K562 (cell line): ENCODE data around the gene DAP. TPM values are rescaled to one million over a fixed set of nuclear protein-coding genes. Genes with fewer than 3 reads are reported as not detected.

Experiments used
- ATAC-seq: fragments of 200-7000 bp; cut with Tn5 transposase; 3 replicates; pipeline ENCODE4 v1.9.1; 2020; ENCODE audit warnings: moderate library complexity
- BruUV-seq: library from RNA; stranded (reverse); fragments of 400-500 nt; replicated peaks from 2 replicates; lab custom pipeline; 2021; lab: Mats Ljungman, UMichigan
- CTCF ChIA-PET: fragments of 300-600 bp; formaldehyde crosslinking; extraction: SDS; loops from one replicate; lab custom pipeline; 2021; ENCODE audit warnings: low intra/inter-chr PET ratio; lab: Yijun Ruan, JAX
- POLR2A ChIA-PET: fragments of 300-600, 350-650 bp; sonication (Branson Sonifier 250); formaldehyde crosslinking; extraction: SDS; loops from one replicate; lab custom pipeline; 2021; ENCODE audit warnings: antibody characterized with exemption, inconsistent platforms; lab: Yijun Ruan, JAX
- DNase-seq, 4 experiments: peaks; one replicate each; pipeline versions ENCODE4 v3.0.0 to v3.0.0-alpha.2; 2011 to 2018; ENCODE audit warnings: low spot score in 3 of 4, mixed read lengths in 3 of 4; ENCODE audit errors: extremely low read depth in 1 of 4
- FAIRE-seq: peaks from 2 replicates; lab custom pipeline; 2011; peaks lifted over from hg19 to GRCh38; lab: Jason Lieb, UNC
- H2AFZ ChIP-seq: 2 replicates; pipeline ENCODE4 v1.6.0; 2011; ENCODE audit warnings: low read depth, low read length, control low read depth, inconsistent platforms
- H3K27ac ChIP-seq: fragments of 200-600 bp; 3 replicates; pipeline ENCODE4 v1.8.0; 2011; ENCODE audit warnings: low read depth, mild to moderate bottlenecking, control low read depth, inconsistent platforms, low read length, moderate library complexity, mixed read lengths; ENCODE audit errors: extremely low read depth
- H3K27me3 ChIP-seq, 2 experiments: fragments of 300-600 bp in 1 of 2; 2 replicates in 1 of 2; 3 replicates in 1 of 2; pipeline versions ENCODE4 v1.6.0 to v1.8.0; 2011; ENCODE audit warnings: inconsistent platforms in 2 of 2, low read length in 2 of 2, mild to moderate bottlenecking in 1 of 2, mixed read lengths in 1 of 2, moderate library complexity in 1 of 2; ENCODE audit not compliant: control insufficient read depth in 2 of 2, insufficient read depth in 2 of 2
- H3K36me3 ChIP-seq: fragments of 300-600 bp; 3 replicates; pipeline ENCODE4 v1.8.0; 2011; ENCODE audit warnings: mild to moderate bottlenecking, low read length, inconsistent platforms; ENCODE audit not compliant: control insufficient read depth, insufficient read depth
- H3K4me1 ChIP-seq, 2 experiments: fragments of 200-600 bp in 1 of 2; replicated peaks in 1 of 2; 2 replicates in 1 of 2; 3 replicates in 1 of 2; pipeline versions ENCODE4 v1.5.1 to v1.8.0; 2011; ENCODE audit warnings: inconsistent platforms in 2 of 2, low read length in 2 of 2, mild to moderate bottlenecking in 1 of 2, mixed read lengths in 1 of 2, moderate library complexity in 1 of 2; ENCODE audit not compliant: control insufficient read depth in 2 of 2, insufficient read depth in 2 of 2
- H3K4me2 ChIP-seq: 2 replicates; pipeline ENCODE4 v1.6.1; 2011; ENCODE audit warnings: low read length, control low read depth, inconsistent platforms, mixed read lengths; ENCODE audit not compliant: insufficient read depth
- H3K4me3 ChIP-seq: fragments of 200-600 bp; sonication (generic), shearing (Covaris generic); 2 replicates; pipeline ENCODE4 v1.5.1; 2016; ENCODE audit warnings: control low read depth, inconsistent platforms
- H3K79me2 ChIP-seq: fragments of 200-600 bp; 3 replicates; pipeline ENCODE4 v1.8.0; 2011; ENCODE audit warnings: low read length, inconsistent platforms; ENCODE audit not compliant: control insufficient read depth, insufficient read depth
- H3K9ac ChIP-seq, 2 experiments: 2 replicates each; pipeline versions ENCODE4 v1.6.0 to v1.6.1; 2011; ENCODE audit warnings: low read depth in 2 of 2, low read length in 2 of 2, control low read depth in 1 of 2, inconsistent platforms in 1 of 2, mild to moderate bottlenecking in 1 of 2, mixed read lengths in 1 of 2; ENCODE audit not compliant: insufficient read depth in 1 of 2
- H3K9me1 ChIP-seq: one replicate; pipeline ENCODE4 v1.6.0; 2011; ENCODE audit warnings: inconsistent platforms, mild to moderate bottlenecking, low read length, moderate library complexity; ENCODE audit not compliant: control insufficient read depth, insufficient read depth
- H3K9me3 ChIP-seq: replicated peaks from 2 replicates; pipeline ENCODE4 v1.5.1; 2011; ENCODE audit warnings: low read depth, low read length, inconsistent platforms; ENCODE audit not compliant: control insufficient read depth, insufficient read depth
- H4K20me1 ChIP-seq: replicated peaks from 2 replicates; pipeline ENCODE4 v1.6.1; 2011; ENCODE audit warnings: low read length, inconsistent platforms, mixed read lengths; ENCODE audit not compliant: control insufficient read depth, insufficient read depth
- AFF1 ChIP-seq, 2 experiments: fragments of 450-650 bp; IDR thresholded peaks; 2 replicates each; pipeline ENCODE4 v1.6.1; 2018; ENCODE audit warnings: mild to moderate bottlenecking in 2 of 2, low read depth in 1 of 2; ENCODE audit not compliant: partially characterized antibody in 2 of 2
- GMEB1 ChIP-seq: fragments of 250-450 bp; sonication (Bioruptor Pico); IDR thresholded peaks from 2 replicates; pipeline ENCODE4 v1.4.0; 2020; ENCODE audit warnings: mild to moderate bottlenecking
- HEY1 ChIP-seq: fragments of 250-450 bp; sonication (Bioruptor Pico); IDR thresholded peaks from 2 replicates; pipeline ENCODE4 v1.5.0; 2020; ENCODE audit warnings: mild to moderate bottlenecking, moderate library complexity, borderline replicate concordance
- MYNN ChIP-seq, 2 experiments: sonication (generic); formaldehyde crosslinking in 1 of 2; IDR thresholded peaks; 2 replicates each; pipeline versions ENCODE4 v1.5.0 to v1.6.1; 2016 to 2020; ENCODE audit warnings: antibody characterized with exemption in 1 of 2, missing genetic modification reagents in 1 of 2
- NFIC ChIP-seq: fragments of 450-650 bp; IDR thresholded peaks from 2 replicates; pipeline ENCODE4 v1.6.1; 2017; ENCODE audit warnings: mild to moderate bottlenecking, inconsistent platforms
- POLR2AphosphoS2 ChIP-seq: IDR thresholded peaks from 2 replicates; pipeline ENCODE4 v1.6.1; 2012; ENCODE audit warnings: low read length, improper control_type of control experiment
- THRB ChIP-seq: fragments of 450-650 bp; formaldehyde crosslinking; conservative IDR thresholded peaks from 2 replicates; pipeline ENCODE4 v1.4.0; 2022; ENCODE audit warnings: mild to moderate bottlenecking, missing genetic modification characterization
- ZBTB11 ChIP-seq, 3 experiments: fragments of 200-800 bp in 1 of 3; fragments of 250-450 bp in 1 of 3; fragments of 450-650 bp in 1 of 3; sonication (Bioruptor Pico) in 1 of 3; sonication (Bioruptor generic) in 1 of 3; formaldehyde crosslinking in 1 of 3; IDR thresholded peaks; 2 replicates each; pipeline versions ENCODE4 v1.6.1 to v1.8.0; 2016 to 2022; ENCODE audit warnings: mild to moderate bottlenecking in 2 of 3, missing genetic modification characterization in 2 of 3, missing compliant biosample characterization in 1 of 3, moderate library complexity in 1 of 3
- WGBS: fragments of 100-300 bp; shearing (Covaris generic); methylation state at CpG from one replicate; pipeline ENCODE4 v1.1.6; 2016; ENCODE audit warnings: low coverage, mixed read lengths; ENCODE audit not compliant: insufficient coverage; ENCODE audit errors: missing lambda C conversion rate; 5-methylcytosine and 5-hydroxymethylcytosine counted together
- in situ Hi-C: fragments of 300-500 bp; cut with MboI; formaldehyde crosslinking; loops from 4 replicates; pipeline ENCODE4 v1.15.0; 2018; ENCODE audit warnings: inconsistent platforms, mixed read lengths
- intact Hi-C: fragments of 100-400 bp; cut with micrococcal nuclease; formaldehyde crosslinking; loops from 2 replicates; pipeline ENCODE4 v1.14.2; 2022
- polyA plus RNA-seq, 8 experiments: library from polyadenylated mRNA; depleted of rRNA in 4 of 8; stranded (reverse) in 5 of 8; unstranded in 3 of 8; fragments of >200 nt; fragmentation: Nextera tagmentation in 2 of 8; fragmentation: Illumina TruSeq in 1 of 8; extraction: Ambion mirVana in 2 of 8; extraction: Trizol in 1 of 8; gene quantifications; 2 replicates each; pipeline versions ENCODE4 v1.2.1 to v1.2.3, GENCODE V29; 2011 to 2014; ENCODE audit warnings: inconsistent platforms in 1 of 8, missing spikeins in 1 of 8
- total RNA-seq, 7 experiments: library from RNA; depleted of rRNA in 6 of 7; stranded (reverse); fragments of >200 nt in 6 of 7; fragmentation: Illumina TruSeq in 2 of 7; extraction: Trizol in 2 of 7; gene quantifications; 2 replicates each; pipeline versions ENCODE4 v1.2.1 to v1.2.3, GENCODE V29; 2011 to 2021; ENCODE audit warnings: low replicate concordance in 1 of 7

The DAP gene
- total and polyA plus RNA-seq, 9 of the 15 experiments (the other 6 are each of a cell fraction or from before 2014, with no cell fraction given): 14.1 to 151 (median 34.5) TPM

- TF ChIP-seq THRB (CRISPR knock-in tag) (0 out of 2 replicates have a peak, but pooled peaks have one; percentile 17), HEY1 (CRISPR knock-in tag) (no peak), MYNN (IDR thresholded peaks at IDR 0.05) (0 out of 2 replicates have a peak, but pooled peaks have one; percentile 32), MYNN (CRISPR knock-in tag; IDR thresholded peaks at IDR 0.05) (no peak)
- TF ChIP-seq, all 486 proteins: peak for 13
These were observed 84.1 kb downstream of the DAP start (continued) for GRCh38 chr5:10676946-10677345.

DNA sequence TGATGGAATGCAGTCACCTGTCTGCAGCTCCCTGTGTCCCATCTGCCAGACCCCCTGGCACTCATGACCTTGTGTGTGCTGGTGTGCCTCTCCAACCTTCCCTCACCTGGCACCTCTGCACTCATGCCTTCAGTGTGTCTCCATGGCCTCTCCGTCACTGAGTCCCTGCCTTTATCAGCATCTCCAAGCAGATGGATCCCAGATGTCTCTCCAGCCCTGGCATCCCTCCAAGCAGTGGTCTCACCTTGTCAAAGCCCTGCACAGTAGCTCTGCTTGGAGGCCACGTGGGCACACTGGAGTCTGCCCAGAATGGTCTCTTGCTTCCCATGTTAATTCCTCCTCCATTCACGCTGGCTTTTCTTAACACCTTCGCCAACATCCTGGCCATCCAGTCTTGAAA lies 84.8 kb downstream of the DAP start:
- ATAC-seq (peak; percentile 7; the same call in 1 of the 3 replicates), DNase-seq (no peak), FAIRE-seq (no peak)
- Histone ChIP-seq H3K9ac (no peak overlapping the region), H3K4me2 (no peak overlapping the region), H3K4me3 (no peak overlapping the region), H3K4me1 (no peaks in the 10 kb centered on the region; a peak in 1 of 5 replicates), H2AFZ (no peak overlapping the region), H3K9me3 (no peaks in the 10 kb centered on the region)
- 14% methylated on average over 4 of the region's 4 CpGs for WGBS
- BruUV-seq: no TSS peak
- intact Hi-C loops: no loop called here
- TF ChIP-seq GMEB1 (no peak), NFIC (peak; percentile 38), AFF1 (IDR thresholded peaks at IDR 0.05; ENCODE audit: low read depth in 1 of 2, partially characterized antibody in 2 of 2) (no peak), ZBTB11 (CRISPR knock-in tag; IDR thresholded peaks at IDR 0.05) (no peak), POLR2AphosphoS2 (0 out of 2 replicates have a peak, but pooled peaks have one; percentile 28)
- TF ChIP-seq, all 486 proteins: peak for 2
- CTCF ChIA-PET: interaction anchor here (0.7 kb wide), 1 partner anchor 483 kb away, joined by 3 read pairs; no protein-coding TSS in a partner anchor
- Histone ChIP-seq H3K36me3 (peaks cover 35% of the 10 kb centered on the region; the same call in 2 of the 3 replicates), H3K27me3 (peaks cover 11 to 27% of the 10 kb centered on the region in 2 experiments), H3K79me2 (no peaks in the 10 kb centered on the region), H3K9me1 (no peaks in the 10 kb centered on the region), H4K20me1 (peaks cover 11% of the 10 kb centered on the region; the same call in 1 of the 2 replicates), H3K27ac (no peak overlapping the region)
- in situ Hi-C loops: no loop called here
- POLR2A ChIA-PET: interaction anchor here (0.6 to 1.1 kb wide), 3 partner anchors 10 to 178 kb away, joined by 3 to 5 read pairs (median 3); no protein-coding TSS in a partner anchor
